GM12878 (cell line): ENCODE measurements around the gene SLC6A1. TPM values are rescaled to one million over a fixed set of nuclear protein-coding genes. Genes with fewer than 3 reads are reported as not detected.

Experiments
- ATAC-seq: fragments of 200-7000 bp; cut with Tn5 transposase; 3 replicates; pipeline ENCODE4 v1.9.1; 2020; ENCODE audit warnings: mild to moderate bottlenecking, moderate library complexity
- BruUV-seq: library from RNA; stranded (reverse); fragments of 400-500 nt; replicated peaks from 2 replicates; lab custom pipeline; 2021; lab: Mats Ljungman, UMichigan
- CTCF ChIA-PET: fragments of 300-600 bp; sonication (Branson Sonifier 250); formaldehyde crosslinking; extraction: SDS; loops from one replicate; lab custom pipeline; 2021; ENCODE audit warnings: inconsistent platforms; lab: Yijun Ruan, JAX
- POLR2A ChIA-PET: fragments of 350-600 bp; formaldehyde crosslinking; extraction: SDS; loops from one replicate; lab custom pipeline; 2021; ENCODE audit warnings: inconsistent platforms; lab: Charles Lee
- RAD21 ChIA-PET: fragments of 300-600 bp; sonication (Branson Sonifier 250); formaldehyde crosslinking; loops from one replicate; lab custom pipeline; 2023; ENCODE audit warnings: antibody characterized with exemption; ENCODE audit not compliant: unreplicated experiment; lab: Charles Lee
- SMC1A ChIA-PET: fragments of 300-600 bp; sonication (Branson Sonifier 250); formaldehyde crosslinking; loops from one replicate; lab custom pipeline; 2023; ENCODE audit not compliant: unreplicated experiment, uncharacterized antibody; lab: Charles Lee
- DNase-seq: peaks from one replicate; pipeline ENCODE4 v3.0.0-alpha.2; 2011; ENCODE audit warnings: low read depth, low spot score
- FAIRE-seq: peaks from 3 replicates; lab custom pipeline; 2011; peaks lifted over from hg19 to GRCh38; lab: Jason Lieb, UNC
- H2AFZ ChIP-seq: 2 replicates; pipeline ENCODE4 v1.6.0; 2011; ENCODE audit warnings: low read depth, low read length, control low read depth; ENCODE audit not compliant: control insufficient read depth
- H3K27ac ChIP-seq: 2 replicates; pipeline ENCODE4 v1.5.1; 2011; ENCODE audit warnings: control low read depth; ENCODE audit not compliant: control insufficient read depth, insufficient read depth
- H3K27me3 ChIP-seq, 2 experiments: replicated peaks in 1 of 2; 2 replicates each; pipeline versions ENCODE4 v1.6.0 to v1.6.1; 2011; ENCODE audit warnings: low read length in 1 of 2; ENCODE audit not compliant: control insufficient read depth in 2 of 2, insufficient read depth in 2 of 2
- H3K36me3 ChIP-seq, 2 experiments: 2 replicates each; pipeline ENCODE4 v1.5.1; 2011; ENCODE audit warnings: low read length in 1 of 2; ENCODE audit not compliant: control insufficient read depth in 2 of 2, insufficient read depth in 2 of 2
- H3K4me1 ChIP-seq: 2 replicates; pipeline ENCODE4 v1.6.1; 2011; ENCODE audit warnings: mild to moderate bottlenecking, low read length, moderate library complexity, mixed read lengths; ENCODE audit not compliant: control insufficient read depth, insufficient read depth
- H3K4me2 ChIP-seq: 2 replicates; pipeline ENCODE4 v1.6.0; 2011; ENCODE audit warnings: control low read depth; ENCODE audit not compliant: control insufficient read depth, insufficient read depth
- H3K4me3 ChIP-seq: fragments of 200-600 bp; sonication (generic); 2 replicates; pipeline ENCODE4 v1.5.1; 2016
- H3K79me2 ChIP-seq: 2 replicates; pipeline ENCODE4 v1.6.0; 2011; ENCODE audit warnings: low read length; ENCODE audit not compliant: control insufficient read depth, insufficient read depth
- H3K9ac ChIP-seq: 2 replicates; pipeline ENCODE4 v1.8.0; 2011; ENCODE audit warnings: low read length, control low read depth, mixed read lengths; ENCODE audit not compliant: control insufficient read depth, insufficient read depth
- H3K9me3 ChIP-seq: replicated peaks from 3 replicates; pipeline ENCODE4 v1.5.1; 2011; ENCODE audit warnings: mild to moderate bottlenecking, low read length; ENCODE audit not compliant: control insufficient read depth, insufficient read depth
- H4K20me1 ChIP-seq: 2 replicates; pipeline ENCODE4 v1.6.0; 2011; ENCODE audit not compliant: control insufficient read depth, insufficient read depth
- BHLHE40 ChIP-seq, 2 experiments: fragments of 450-650 bp in 1 of 2; IDR thresholded peaks; 2 replicates each; pipeline ENCODE4 v1.6.1; 2011 to 2017; ENCODE audit warnings: low read depth in 2 of 2, borderline replicate concordance in 1 of 2, improper control_type of control experiment in 1 of 2, low read length in 1 of 2, mild to moderate bottlenecking in 1 of 2
- ETV6 ChIP-seq, 2 experiments: fragments of 450-650 bp in 1 of 2; IDR thresholded peaks in 1 of 2; conservative IDR thresholded peaks in 1 of 2; 2 replicates each; pipeline ENCODE4 v1.6.1; 2014; ENCODE audit warnings: antibody characterized with exemption in 1 of 2, borderline replicate concordance in 1 of 2, low read depth in 1 of 2, mild to moderate bottlenecking in 1 of 2, moderate library complexity in 1 of 2
- IRF4 ChIP-seq: IDR thresholded peaks from 2 replicates; pipeline ENCODE4 v1.6.1; 2011; ENCODE audit warnings: low read depth, low read length
- MTA2 ChIP-seq: fragments of 450-650 bp; IDR thresholded peaks from 2 replicates; pipeline ENCODE4 v1.6.1; 2016; ENCODE audit warnings: low read depth, mild to moderate bottlenecking, moderate library complexity
- MTA3 ChIP-seq: IDR thresholded peaks from 2 replicates; pipeline ENCODE4 v1.6.1; 2012; ENCODE audit warnings: low read length, inconsistent platforms, borderline replicate concordance
- NFYB ChIP-seq: IDR thresholded peaks from 2 replicates; pipeline ENCODE4 v1.6.1; 2011; ENCODE audit warnings: low read depth, mild to moderate bottlenecking, low read length, improper control_type of control experiment, moderate library complexity; ENCODE audit not compliant: insufficient read depth
- POU2F2 ChIP-seq: IDR thresholded peaks from 3 replicates; pipeline ENCODE4 v1.6.1; 2011; ENCODE audit warnings: low read depth, mild to moderate bottlenecking, low read length, borderline replicate concordance
- SMC3 ChIP-seq: IDR thresholded peaks from 2 replicates; pipeline ENCODE4 v1.6.1; 2011; ENCODE audit warnings: low read length, improper control_type of control experiment, borderline replicate concordance
- SPI1 ChIP-seq: IDR thresholded peaks from 2 replicates; pipeline ENCODE4 v1.6.1; 2011; ENCODE audit warnings: low read depth, mild to moderate bottlenecking, low read length, moderate library complexity, borderline replicate concordance; ENCODE audit not compliant: insufficient read depth
- TARDBP ChIP-seq: IDR thresholded peaks from 2 replicates; pipeline ENCODE4 v1.6.1; 2016; ENCODE audit warnings: borderline replicate concordance
- WGBS: methylation state at CpG from one replicate; pipeline ENCODE4 v1.1.6; 2016; ENCODE audit warnings: low lambda C conversion rate; ENCODE audit not compliant: insufficient replicate concordance, insufficient coverage; ENCODE audit errors: missing lambda C conversion rate; 5-methylcytosine and 5-hydroxymethylcytosine counted together
- in situ Hi-C: fragments of 300-500 bp; cut with MboI; formaldehyde crosslinking; loops from 9 replicates; pipeline ENCODE4 v1.14.3; 2018; ENCODE audit warnings: mixed read lengths
- intact Hi-C: fragments of 100-400 bp; cut with micrococcal nuclease; formaldehyde crosslinking; loops from one replicate; pipeline ENCODE4 v1.14.2; 2022; ENCODE audit not compliant: unreplicated experiment
- polyA plus RNA-seq, 11 experiments: library from polyadenylated mRNA; depleted of rRNA in 4 of 11; unstranded in 6 of 11; stranded (reverse) in 5 of 11; fragments of >200 nt; fragmentation: Nextera tagmentation in 4 of 11; fragmentation: Illumina TruSeq in 1 of 11; extraction: Ambion mirVana in 4 of 11; extraction: Trizol in 1 of 11; gene quantifications; 1 replicate in 1 of 11; 2 replicates in 10 of 11; pipeline versions ENCODE4 v1.2.1 to v1.2.3, GENCODE V29; 2011 to 2016; ENCODE audit warnings: inconsistent platforms in 2 of 11, missing spikeins in 2 of 11, low read depth in 1 of 11
- total RNA-seq, 4 experiments: library from RNA; depleted of rRNA in 3 of 4; stranded (reverse); fragments of >200 nt in 3 of 4; fragmentation: Illumina TruSeq in 1 of 4; extraction: Trizol in 1 of 4; gene quantifications; 2 replicates each; pipeline versions ENCODE4 v1.2.1 to v1.2.3, GENCODE V29; 2013 to 2021
- TF ChIP-seq, protein P1 (sequence below): IDR thresholded peaks from 2 replicates; pipeline ENCODE4 v1.6.1; 2012; ENCODE audit warnings: low read depth, low read length, improper control_type of control experiment
- TF ChIP-seq, protein P2 (sequence below): IDR thresholded peaks from 2 replicates; pipeline ENCODE4 v1.6.1; 2012; ENCODE audit warnings: low read depth, low read length, improper control_type of control experiment
- TF ChIP-seq, protein P3 (sequence below): IDR thresholded peaks from 2 replicates; pipeline ENCODE4 v1.6.1; 2012; ENCODE audit warnings: improper control_type of control experiment, low read depth, low read length; ENCODE audit not compliant: insufficient replicate concordance

The SLC6A1 gene
- total and polyA plus RNA-seq, 10 of the 15 experiments (the other 5 are each of a cell fraction or from before 2014, with no cell fraction given), result not detected

DNA sequence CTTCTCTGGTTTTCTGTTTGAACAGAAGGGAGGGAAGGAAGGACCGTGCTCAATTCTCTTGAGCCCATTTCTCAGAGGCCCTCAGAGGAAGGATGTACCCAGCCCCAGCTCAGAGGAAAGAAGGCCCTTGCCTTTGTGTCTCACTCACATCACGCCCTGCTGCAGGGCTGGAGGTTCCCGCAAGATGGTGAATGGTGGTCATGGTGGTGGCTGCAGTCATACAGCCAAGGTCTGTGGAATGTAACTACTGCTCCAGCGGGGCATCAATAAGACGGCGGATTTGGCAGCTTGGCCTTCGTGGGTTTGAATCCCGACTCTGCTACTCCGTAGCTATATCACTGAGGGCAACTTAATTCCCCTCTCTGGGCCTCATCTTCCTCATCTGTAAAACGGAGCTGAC lies 62.9 kb downstream of the SLC6A1 start:
- H3K79me2 ChIP-seq, result no peaks in the 10 kb centered on the region
- no peak for FAIRE-seq
- no peak overlapping the region for H3K4me3 ChIP-seq
- ChIA-PET CTCF (interaction anchor here (1.0 kb wide), 1 partner anchor 297 kb away, joined by 3 read pairs; no protein-coding TSS in a partner anchor), POLR2A (no interaction called here), SMC1A (no interaction called here), RAD21 (no interaction called here)
- H3K27me3 ChIP-seq, result peaks cover 2 to 3% of the 10 kb centered on the region in 2 experiments; a peak in 3 of 4 replicates
- H3K4me2 ChIP-seq, result no peak overlapping the region
- H2AFZ ChIP-seq, result no peak overlapping the region
- H3K9me3 ChIP-seq, result no peaks in the 10 kb centered on the region
- H4K20me1 ChIP-seq, result no peaks in the 10 kb centered on the region
- H3K27ac ChIP-seq, result no peak overlapping the region
- in situ Hi-C loops (loop anchor here (10.0 kb wide), 1 partner anchor 599 kb away; no protein-coding TSS in a partner anchor), intact Hi-C loops (loop anchor here (5.0 kb wide), 1 partner anchor 298 kb away; no protein-coding TSS in a partner anchor)
- no peaks in the 10 kb centered on the region for H3K4me1 ChIP-seq
- DNase-seq, result no peak
- WGBS, result 36% methylated on average over 10 of the region's 10 CpGs
- no peaks in the 10 kb centered on the region for H3K36me3 ChIP-seq
- no peak for ATAC-seq
- H3K9ac ChIP-seq, result no peak overlapping the region
- no TSS peak for BruUV-seq
- TF ChIP-seq BHLHE40 (IDR thresholded peaks at IDR 0.05; ENCODE audit: borderline replicate concordance in 1 of 2, low read depth in 2 of 2, low read length in 1 of 2) (no peak), TARDBP (no peak), MTA3 (no peak), ETV6 (conservative IDR thresholded peaks at IDR 0.05 in 1 of 2, IDR thresholded peaks at IDR 0.05 in 1 of 2; ENCODE audit: borderline replicate concordance in 1 of 2, low read depth in 1 of 2) (no peak), IRF4 (no peak), NFYB (no peak), SPI1 (no peak), MTA2 (no peak), POU2F2 (no peak), SMC3 (no peak)
- TF ChIP-seq, protein P1, sequence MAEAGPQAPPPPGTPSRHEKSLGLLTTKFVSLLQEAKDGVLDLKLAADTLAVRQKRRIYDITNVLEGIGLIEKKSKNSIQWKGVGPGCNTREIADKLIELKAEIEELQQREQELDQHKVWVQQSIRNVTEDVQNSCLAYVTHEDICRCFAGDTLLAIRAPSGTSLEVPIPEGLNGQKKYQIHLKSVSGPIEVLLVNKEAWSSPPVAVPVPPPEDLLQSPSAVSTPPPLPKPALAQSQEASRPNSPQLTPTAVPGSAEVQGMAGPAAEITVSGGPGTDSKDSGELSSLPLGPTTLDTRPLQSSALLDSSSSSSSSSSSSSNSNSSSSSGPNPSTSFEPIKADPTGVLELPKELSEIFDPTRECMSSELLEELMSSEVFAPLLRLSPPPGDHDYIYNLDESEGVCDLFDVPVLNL, result no peak
- TF ChIP-seq, protein P2, sequence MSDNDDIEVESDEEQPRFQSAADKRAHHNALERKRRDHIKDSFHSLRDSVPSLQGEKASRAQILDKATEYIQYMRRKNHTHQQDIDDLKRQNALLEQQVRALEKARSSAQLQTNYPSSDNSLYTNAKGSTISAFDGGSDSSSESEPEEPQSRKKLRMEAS, result no peak
- TF ChIP-seq, protein P3, sequence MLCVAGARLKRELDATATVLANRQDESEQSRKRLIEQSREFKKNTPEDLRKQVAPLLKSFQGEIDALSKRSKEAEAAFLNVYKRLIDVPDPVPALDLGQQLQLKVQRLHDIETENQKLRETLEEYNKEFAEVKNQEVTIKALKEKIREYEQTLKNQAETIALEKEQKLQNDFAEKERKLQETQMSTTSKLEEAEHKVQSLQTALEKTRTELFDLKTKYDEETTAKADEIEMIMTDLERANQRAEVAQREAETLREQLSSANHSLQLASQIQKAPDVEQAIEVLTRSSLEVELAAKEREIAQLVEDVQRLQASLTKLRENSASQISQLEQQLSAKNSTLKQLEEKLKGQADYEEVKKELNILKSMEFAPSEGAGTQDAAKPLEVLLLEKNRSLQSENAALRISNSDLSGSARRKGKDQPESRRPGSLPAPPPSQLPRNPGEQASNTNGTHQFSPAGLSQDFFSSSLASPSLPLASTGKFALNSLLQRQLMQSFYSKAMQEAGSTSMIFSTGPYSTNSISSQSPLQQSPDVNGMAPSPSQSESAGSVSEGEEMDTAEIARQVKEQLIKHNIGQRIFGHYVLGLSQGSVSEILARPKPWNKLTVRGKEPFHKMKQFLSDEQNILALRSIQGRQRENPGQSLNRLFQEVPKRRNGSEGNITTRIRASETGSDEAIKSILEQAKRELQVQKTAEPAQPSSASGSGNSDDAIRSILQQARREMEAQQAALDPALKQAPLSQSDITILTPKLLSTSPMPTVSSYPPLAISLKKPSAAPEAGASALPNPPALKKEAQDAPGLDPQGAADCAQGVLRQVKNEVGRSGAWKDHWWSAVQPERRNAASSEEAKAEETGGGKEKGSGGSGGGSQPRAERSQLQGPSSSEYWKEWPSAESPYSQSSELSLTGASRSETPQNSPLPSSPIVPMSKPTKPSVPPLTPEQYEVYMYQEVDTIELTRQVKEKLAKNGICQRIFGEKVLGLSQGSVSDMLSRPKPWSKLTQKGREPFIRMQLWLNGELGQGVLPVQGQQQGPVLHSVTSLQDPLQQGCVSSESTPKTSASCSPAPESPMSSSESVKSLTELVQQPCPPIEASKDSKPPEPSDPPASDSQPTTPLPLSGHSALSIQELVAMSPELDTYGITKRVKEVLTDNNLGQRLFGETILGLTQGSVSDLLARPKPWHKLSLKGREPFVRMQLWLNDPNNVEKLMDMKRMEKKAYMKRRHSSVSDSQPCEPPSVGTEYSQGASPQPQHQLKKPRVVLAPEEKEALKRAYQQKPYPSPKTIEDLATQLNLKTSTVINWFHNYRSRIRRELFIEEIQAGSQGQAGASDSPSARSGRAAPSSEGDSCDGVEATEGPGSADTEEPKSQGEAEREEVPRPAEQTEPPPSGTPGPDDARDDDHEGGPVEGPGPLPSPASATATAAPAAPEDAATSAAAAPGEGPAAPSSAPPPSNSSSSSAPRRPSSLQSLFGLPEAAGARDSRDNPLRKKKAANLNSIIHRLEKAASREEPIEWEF, result no peak
